Measurements from ENCODE around the gene OSBPL5. TPM values are rescaled to one million over a fixed set of nuclear protein-coding genes. Genes with fewer than 3 reads are reported as not detected.

The OSBPL5 gene
- total and polyA plus RNA-seq, 2 donors, result 28.2 to 42.3 TPM

DNA sequence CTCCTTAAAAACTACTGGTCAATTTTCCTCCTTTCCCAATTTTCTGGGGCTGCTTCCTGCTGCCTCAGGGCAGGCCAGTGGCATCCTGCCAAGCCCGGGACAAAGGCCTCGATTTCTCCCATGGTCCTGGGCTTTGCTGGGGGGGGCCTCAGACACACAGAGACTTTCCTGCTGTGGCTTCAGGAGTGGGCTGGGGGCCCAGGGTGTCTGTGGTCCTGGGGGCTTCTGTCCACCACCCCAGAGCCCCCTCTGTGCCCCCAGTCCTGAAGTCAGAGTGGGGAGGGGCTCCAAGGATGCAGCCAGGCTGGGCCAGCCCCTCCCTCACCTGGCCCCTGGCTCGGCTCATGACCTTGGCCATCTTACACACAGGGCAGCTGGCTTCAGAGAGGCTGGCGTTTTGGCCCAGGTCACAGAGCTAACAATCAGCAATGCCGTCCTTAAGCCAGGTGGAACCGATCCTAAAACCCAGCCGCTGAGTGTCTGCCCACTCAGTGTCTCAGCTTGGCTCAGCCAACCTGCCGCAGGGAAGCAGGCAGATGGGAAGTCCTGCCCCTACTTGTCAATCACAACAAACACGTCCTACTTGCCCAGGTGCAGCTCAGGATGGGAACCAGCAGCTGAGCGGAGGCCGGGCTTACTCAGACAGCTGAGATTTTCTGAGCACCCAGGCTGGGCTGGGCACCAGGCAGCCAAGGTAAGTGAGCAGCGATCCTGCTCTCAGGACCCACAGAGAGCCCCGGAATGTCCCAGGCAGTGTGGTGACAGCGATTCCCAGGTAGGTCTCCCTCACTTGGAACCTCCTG, 34.6 kb downstream of the OSBPL5 start:
- no peak overlapping the region for H3K27ac ChIP-seq (ENCODE audit: low read depth in 1 of 2, low read length in 1 of 2)

DNA sequence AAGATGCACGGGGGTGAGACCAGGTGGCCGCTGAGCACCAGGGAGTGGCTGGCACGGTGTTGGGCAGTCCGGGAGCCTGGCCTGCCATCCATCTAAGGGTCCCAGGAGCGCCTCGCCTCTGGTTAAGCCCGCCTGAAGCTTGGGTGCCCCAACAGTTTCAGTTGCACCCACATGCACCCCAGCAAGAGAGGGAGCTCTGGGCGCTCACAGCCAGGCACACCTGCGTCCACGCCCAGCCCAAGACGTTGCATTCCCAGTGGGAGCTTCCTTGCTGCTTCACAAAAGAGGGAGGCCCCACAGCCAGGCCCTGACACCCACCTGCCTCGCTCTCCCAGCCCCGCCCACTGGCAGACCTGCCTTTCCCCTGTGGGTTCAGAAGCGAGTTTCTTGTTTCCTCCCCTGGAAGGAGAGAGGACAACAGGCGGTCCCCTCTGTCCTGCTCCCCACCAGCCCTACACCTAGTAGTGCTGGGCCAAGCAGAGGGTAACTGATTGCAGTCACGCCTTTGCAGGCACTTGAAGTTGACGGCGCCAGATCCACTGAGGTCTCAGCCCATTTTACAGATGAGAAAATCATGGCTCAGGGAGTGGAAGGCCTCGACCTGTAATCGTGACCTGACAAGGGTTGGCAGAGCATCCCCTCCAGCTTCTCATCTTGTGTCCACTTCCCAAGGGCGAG, 35.4 kb downstream of the OSBPL5 start:
- Histone ChIP-seq H3K4me3 (ENCODE audit: low read length in 2 of 2) (no peak overlapping the region), H3K4me1 (ENCODE audit: control insufficient read depth in 2 of 2, insufficient read depth in 2 of 2, low read length in 2 of 2) (no peaks in the 10 kb centered on the region), H3K27ac (ENCODE audit: low read depth in 1 of 2, low read length in 1 of 2) (no peak overlapping the region), H3K36me3 (ENCODE audit: control insufficient read depth in 2 of 2, insufficient read depth in 2 of 2, low read length in 1 of 2) (peaks cover 48 to 54% of the 10 kb centered on the region in 2 donors), H3K9me3 (ENCODE audit: control insufficient read depth in 2 of 2, insufficient read depth in 1 of 2, low read length in 1 of 2) (no peaks in the 10 kb centered on the region), H3K27me3 (ENCODE audit: control insufficient read depth in 2 of 2, insufficient read depth in 1 of 2, low read length in 1 of 2) (no peaks in the 10 kb centered on the region)
- no peak for DNase-seq (ENCODE audit: low read depth in 6 of 9, low spot score in 9 of 9)
- 88% methylated on average over 21 of the region's 21 CpGs for WGBS

More for the DNA sequence above, 34.6 kb downstream of the OSBPL5 start:
- 90% methylated on average over 14 of the region's 14 CpGs for WGBS
- Histone ChIP-seq H3K36me3 (ENCODE audit: control insufficient read depth in 2 of 2, insufficient read depth in 2 of 2, low read length in 1 of 2) (peaks cover 41 to 47% of the 10 kb centered on the region in 2 donors), H3K4me1 (ENCODE audit: control insufficient read depth in 2 of 2, insufficient read depth in 2 of 2, low read length in 2 of 2) (peaks cover 0 to 6% of the 10 kb centered on the region in 2 donors), H3K9me3 (ENCODE audit: control insufficient read depth in 2 of 2, insufficient read depth in 1 of 2, low read length in 1 of 2) (no peaks in the 10 kb centered on the region), H3K27me3 (ENCODE audit: control insufficient read depth in 2 of 2, insufficient read depth in 1 of 2, low read length in 1 of 2) (no peaks in the 10 kb centered on the region), H3K4me3 (ENCODE audit: low read length in 2 of 2) (no peak overlapping the region)
- DNase-seq (ENCODE audit: low read depth in 6 of 9, low spot score in 9 of 9), result peak in 2 of 9 donors; percentile 21 to 31

- no peak overlapping the region for H3K4me3 ChIP-seq (ENCODE audit: low read length in 2 of 2)
- H3K27ac ChIP-seq (ENCODE audit: low read depth in 1 of 2, low read length in 1 of 2), result no peak overlapping the region
- 85% methylated on average over 10 of the region's 10 CpGs for WGBS
- peaks cover 51 to 57% of the 10 kb centered on the region in 2 donors for H3K36me3 ChIP-seq (ENCODE audit: control insufficient read depth in 2 of 2, insufficient read depth in 2 of 2, low read length in 1 of 2)
- no peaks in the 10 kb centered on the region for H3K4me1 ChIP-seq (ENCODE audit: control insufficient read depth in 2 of 2, insufficient read depth in 2 of 2, low read length in 2 of 2)
- H3K27me3 ChIP-seq (ENCODE audit: control insufficient read depth in 2 of 2, insufficient read depth in 1 of 2, low read length in 1 of 2), result no peaks in the 10 kb centered on the region
- DNase-seq (ENCODE audit: low read depth in 6 of 9, low spot score in 9 of 9), result no peak
- H3K9me3 ChIP-seq (ENCODE audit: control insufficient read depth in 2 of 2, insufficient read depth in 1 of 2, low read length in 1 of 2), result no peaks in the 10 kb centered on the region
Measured at GRCh38 chr11:3129181-3129590, 35.9 kb downstream of the OSBPL5 start.

GRCh38 chr11:3128356-3129180, 36.5 kb downstream of the OSBPL5 start:
- peaks cover 0 to 2% of the 10 kb centered on the region in 2 donors for H3K4me1 ChIP-seq (ENCODE audit: control insufficient read depth in 2 of 2, insufficient read depth in 2 of 2, low read length in 2 of 2)
- no peak overlapping the region for H3K4me3 ChIP-seq (ENCODE audit: low read length in 2 of 2)
- DNase-seq (ENCODE audit: low read depth in 6 of 9, low spot score in 9 of 9), result no peak
- peaks cover 54 to 62% of the 10 kb centered on the region in 2 donors for H3K36me3 ChIP-seq (ENCODE audit: control insufficient read depth in 2 of 2, insufficient read depth in 2 of 2, low read length in 1 of 2)
- no peak overlapping the region for H3K27ac ChIP-seq (ENCODE audit: low read depth in 1 of 2, low read length in 1 of 2)
- WGBS, result 98% methylated on average over 19 of the region's 19 CpGs
- H3K27me3 ChIP-seq (ENCODE audit: control insufficient read depth in 2 of 2, insufficient read depth in 1 of 2, low read length in 1 of 2), result no peaks in the 10 kb centered on the region
- H3K9me3 ChIP-seq (ENCODE audit: control insufficient read depth in 2 of 2, insufficient read depth in 1 of 2, low read length in 1 of 2), result no peaks in the 10 kb centered on the region

DNA sequence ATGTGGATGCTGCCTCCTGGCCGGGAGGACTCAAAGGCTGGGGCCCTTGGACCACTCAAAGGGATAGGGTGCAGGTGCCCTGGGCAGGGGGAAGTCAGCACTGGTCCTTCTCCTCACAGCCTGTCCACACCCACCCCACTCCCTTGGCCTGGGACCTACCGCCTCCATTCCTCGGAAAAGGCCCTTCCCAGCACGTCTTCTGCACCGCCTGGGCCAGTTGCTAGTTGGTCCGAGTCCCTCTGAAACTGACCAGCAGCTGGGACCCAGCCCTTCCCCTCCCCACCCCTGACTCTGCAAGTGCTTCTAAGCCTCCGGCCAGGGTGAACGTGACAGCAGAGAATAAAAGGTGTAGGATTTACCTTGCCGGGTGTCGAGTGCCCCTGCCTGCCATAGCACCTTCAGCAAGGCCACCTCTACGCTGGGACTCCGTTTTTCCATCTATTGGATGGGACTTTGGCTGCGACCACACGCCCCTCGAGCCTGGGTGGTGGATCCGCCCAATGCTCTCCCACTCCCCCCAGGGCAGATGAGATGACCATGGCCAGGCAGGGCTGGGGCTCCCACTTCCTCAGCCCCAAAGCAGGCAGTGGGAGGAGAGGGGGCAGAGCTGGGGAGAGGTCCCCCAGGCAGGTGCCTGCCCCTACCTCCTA, 37.3 kb downstream of the OSBPL5 start:
- 78% methylated on average over 16 of the region's 16 CpGs for WGBS
- Histone ChIP-seq H3K27me3 (ENCODE audit: control insufficient read depth in 2 of 2, insufficient read depth in 1 of 2, low read length in 1 of 2) (no peaks in the 10 kb centered on the region), H3K36me3 (ENCODE audit: control insufficient read depth in 2 of 2, insufficient read depth in 2 of 2, low read length in 1 of 2) (peaks cover 61 to 67% of the 10 kb centered on the region in 2 donors), H3K27ac (ENCODE audit: low read depth in 1 of 2, low read length in 1 of 2) (no peak overlapping the region), H3K9me3 (ENCODE audit: control insufficient read depth in 2 of 2, insufficient read depth in 1 of 2, low read length in 1 of 2) (no peaks in the 10 kb centered on the region), H3K4me1 (ENCODE audit: control insufficient read depth in 2 of 2, insufficient read depth in 2 of 2, low read length in 2 of 2) (peaks cover 0 to 3% of the 10 kb centered on the region in 2 donors), H3K4me3 (ENCODE audit: low read length in 2 of 2) (no peak overlapping the region)
- DNase-seq (ENCODE audit: low read depth in 6 of 9, low spot score in 9 of 9), result no peak

DNA sequence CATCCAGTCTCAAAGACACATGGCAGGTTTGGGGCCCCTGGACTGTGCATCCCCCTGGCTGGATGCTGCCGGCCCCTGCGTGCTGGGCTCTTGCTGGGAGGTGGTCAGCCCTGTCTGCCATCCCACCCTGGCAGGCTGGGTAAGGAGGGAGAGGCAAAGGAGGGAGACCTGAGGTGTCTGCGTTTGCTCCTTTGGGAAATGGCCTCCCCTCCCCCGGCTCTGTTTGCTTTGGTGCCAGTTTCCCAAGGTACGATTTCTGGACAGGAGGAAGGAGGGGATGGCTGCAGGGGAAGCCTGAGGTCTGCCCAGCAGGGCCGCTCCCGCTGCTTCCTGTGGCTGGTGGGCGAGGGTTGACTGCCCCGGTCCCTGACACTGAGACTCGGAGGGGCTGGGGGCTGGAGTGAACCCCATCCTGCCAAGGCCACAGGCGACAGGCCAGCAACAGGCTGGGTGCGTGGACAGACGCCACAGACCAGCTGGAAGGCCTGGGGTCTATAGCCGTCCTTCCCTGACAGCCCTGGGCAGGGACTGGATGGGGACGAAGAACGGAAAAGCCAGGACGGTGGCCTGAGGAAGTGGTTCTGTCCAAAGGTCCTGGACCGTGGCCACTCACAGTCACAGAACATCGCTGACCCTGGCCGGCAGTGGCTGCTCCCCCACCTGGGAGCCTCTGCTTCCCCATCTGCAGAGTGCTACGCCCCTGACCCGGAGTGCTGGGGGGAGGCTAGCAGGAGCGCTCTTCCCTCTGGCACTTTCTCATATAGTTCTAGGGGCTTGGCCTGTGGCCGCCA, 38.0 kb downstream of the OSBPL5 start:
- H3K4me1 ChIP-seq (ENCODE audit: control insufficient read depth in 2 of 2, insufficient read depth in 2 of 2, low read length in 2 of 2), result peaks cover 0 to 3% of the 10 kb centered on the region in 2 donors
- no peaks in the 10 kb centered on the region for H3K9me3 ChIP-seq (ENCODE audit: control insufficient read depth in 2 of 2, insufficient read depth in 1 of 2, low read length in 1 of 2)
- peaks cover 68 to 74% of the 10 kb centered on the region in 2 donors for H3K36me3 ChIP-seq (ENCODE audit: control insufficient read depth in 2 of 2, insufficient read depth in 2 of 2, low read length in 1 of 2)
- 92% methylated on average over 24 of the region's 24 CpGs for WGBS
- no peak overlapping the region for H3K4me3 ChIP-seq (ENCODE audit: low read length in 2 of 2)
- DNase-seq (ENCODE audit: low read depth in 6 of 9, low spot score in 9 of 9), result no peak
- no peaks in the 10 kb centered on the region for H3K27me3 ChIP-seq (ENCODE audit: control insufficient read depth in 2 of 2, insufficient read depth in 1 of 2, low read length in 1 of 2)
- no peak overlapping the region for H3K27ac ChIP-seq (ENCODE audit: low read depth in 1 of 2, low read length in 1 of 2)

DNA sequence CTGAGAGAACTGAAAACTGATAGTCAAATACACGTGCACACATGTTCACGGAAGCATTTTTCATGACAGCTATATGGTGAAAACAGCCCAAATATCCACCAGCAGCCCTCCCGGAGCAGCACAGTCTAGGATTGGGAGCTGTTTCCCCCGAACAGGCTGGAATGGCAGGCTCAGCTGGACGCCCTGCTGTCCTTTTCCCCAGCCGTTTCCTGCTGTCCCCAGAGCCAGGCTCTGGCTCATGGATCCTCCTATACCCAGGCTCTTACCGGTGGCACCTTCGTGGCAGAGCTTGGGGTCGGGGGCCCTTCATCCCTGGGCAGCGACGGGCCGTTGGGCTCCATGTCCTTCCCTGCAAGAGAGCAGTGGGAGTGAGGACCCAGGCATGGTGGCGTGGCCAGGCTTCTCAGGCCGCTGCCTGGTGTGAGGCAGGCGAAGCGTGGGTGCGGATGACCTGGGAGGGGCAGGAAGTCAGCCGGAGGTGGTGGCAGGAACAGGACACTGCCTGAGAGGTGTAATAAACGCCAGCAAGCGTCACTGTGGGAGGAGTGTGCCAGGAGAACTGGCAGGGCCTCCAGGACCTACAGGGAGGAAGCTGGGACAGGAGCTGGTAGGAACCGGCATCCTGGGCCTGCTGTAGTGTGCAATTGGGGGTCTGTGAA, 38.8 kb downstream of the OSBPL5 start:
- no peak overlapping the region for H3K27ac ChIP-seq (ENCODE audit: low read depth in 1 of 2, low read length in 1 of 2)
- DNase-seq (ENCODE audit: low read depth in 6 of 9, low spot score in 9 of 9), result no peak
- no peak overlapping the region for H3K4me3 ChIP-seq (ENCODE audit: low read length in 2 of 2)
- H3K36me3 ChIP-seq (ENCODE audit: control insufficient read depth in 2 of 2, insufficient read depth in 2 of 2, low read length in 1 of 2), result peaks cover 76 to 82% of the 10 kb centered on the region in 2 donors
- H3K27me3 ChIP-seq (ENCODE audit: control insufficient read depth in 2 of 2, insufficient read depth in 1 of 2, low read length in 1 of 2), result no peaks in the 10 kb centered on the region
- H3K4me1 ChIP-seq (ENCODE audit: control insufficient read depth in 2 of 2, insufficient read depth in 2 of 2, low read length in 2 of 2), result peaks cover 0 to 3% of the 10 kb centered on the region in 2 donors
- WGBS, result 94% methylated on average over 21 of the region's 21 CpGs
- H3K9me3 ChIP-seq (ENCODE audit: control insufficient read depth in 2 of 2, insufficient read depth in 1 of 2, low read length in 1 of 2), result no peaks in the 10 kb centered on the region

DNA sequence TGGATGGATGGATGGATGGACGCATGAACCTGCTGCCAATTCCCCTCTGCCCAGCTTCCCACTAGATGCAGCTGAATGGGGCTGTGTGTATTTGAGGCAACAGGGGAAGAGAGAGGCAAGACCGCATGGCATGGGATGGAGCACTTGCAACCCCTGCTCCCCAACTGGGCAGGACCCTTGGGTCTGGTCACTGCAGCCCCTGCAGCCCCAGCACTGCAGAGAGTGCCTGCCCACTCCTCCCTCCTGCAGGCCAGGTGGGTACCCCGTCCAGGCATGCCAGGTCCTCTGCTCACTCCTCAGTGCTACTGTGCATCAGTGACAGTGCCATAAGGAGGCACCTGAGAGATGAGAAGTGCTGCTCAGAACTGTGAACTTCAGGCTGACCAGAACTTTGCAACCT, 40.3 kb downstream of the OSBPL5 start:
- WGBS, result 89% methylated on average over 3 of the region's 3 CpGs
- no peaks in the 10 kb centered on the region for H3K27me3 ChIP-seq (ENCODE audit: control insufficient read depth in 2 of 2, insufficient read depth in 1 of 2, low read length in 1 of 2)
- H3K36me3 ChIP-seq (ENCODE audit: control insufficient read depth in 2 of 2, insufficient read depth in 2 of 2, low read length in 1 of 2), result peaks cover 89 to 90% of the 10 kb centered on the region in 2 donors
- H3K9me3 ChIP-seq (ENCODE audit: control insufficient read depth in 2 of 2, insufficient read depth in 1 of 2, low read length in 1 of 2), result peaks cover 3 to 7% of the 10 kb centered on the region in 2 donors
- DNase-seq (ENCODE audit: low read depth in 6 of 9, low spot score in 9 of 9), result no peak
- no peak overlapping the region for H3K4me3 ChIP-seq (ENCODE audit: low read length in 2 of 2)
- H3K27ac ChIP-seq (ENCODE audit: low read depth in 1 of 2, low read length in 1 of 2), result no peak overlapping the region
- peaks cover 0 to 3% of the 10 kb centered on the region in 2 donors for H3K4me1 ChIP-seq (ENCODE audit: control insufficient read depth in 2 of 2, insufficient read depth in 2 of 2, low read length in 2 of 2)
